IMR-90 (cell line): ENCODE results near the gene REST. TPM values are rescaled to one million over a fixed set of nuclear protein-coding genes. Genes with fewer than 3 reads are reported as not detected.
A peak's percentile ranks its signal among the peaks of the same experiment; 100 is the strongest.

Experiments
- ATAC-seq: fragments of 200-7000 bp; cut with Tn5 transposase; 2 replicates; pipeline ENCODE4 v1.9.1; 2020; ENCODE audit warnings: low read depth, mild to moderate bottlenecking, moderate library complexity
- BruUV-seq: library from RNA; stranded (reverse); fragments of 400-500 nt; replicated peaks from 2 replicates; lab custom pipeline; 2021; lab: Mats Ljungman, UMichigan
- CTCF ChIA-PET: fragments of 300-600 bp; formaldehyde crosslinking; extraction: SDS; loops from one replicate; lab custom pipeline; 2021; ENCODE audit warnings: antibody characterized with exemption; lab: Yijun Ruan, JAX
- POLR2A ChIA-PET: fragments of 300-600 bp; sonication (Branson Sonifier 250); formaldehyde crosslinking; loops from one replicate; lab custom pipeline; 2022; ENCODE audit warnings: antibody characterized with exemption; ENCODE audit not compliant: unreplicated experiment; lab: Charles Lee
- DNase-seq: peaks from one replicate; pipeline ENCODE4 v3.0.0; 2013
- H2AFZ ChIP-seq: replicated peaks from 2 replicates; pipeline ENCODE3; 2013; ENCODE audit warnings: low read length, mild to moderate bottlenecking; ENCODE audit not compliant: poor library complexity
- H2AK5ac ChIP-seq: 2 replicates; pipeline ENCODE4 v1.6.1; 2013; ENCODE audit warnings: low read depth, low read length, inconsistent platforms
- H2AK9ac ChIP-seq: replicated peaks from 2 replicates; pipeline ENCODE3; 2013; ENCODE audit warnings: mild to moderate bottlenecking, low read depth, low read length, moderate library complexity; ENCODE audit not compliant: poor library complexity
- H2BK120ac ChIP-seq: 2 replicates; pipeline ENCODE4 v1.6.1; 2013; ENCODE audit warnings: low read depth, low read length, inconsistent platforms
- H2BK15ac ChIP-seq: 3 replicates; pipeline ENCODE4 v1.6.1; 2013; ENCODE audit warnings: low read depth, low read length, inconsistent platforms
- H2BK20ac ChIP-seq: 2 replicates; pipeline ENCODE4 v1.6.1; 2013; ENCODE audit warnings: low read depth, mild to moderate bottlenecking, inconsistent platforms, low read length, moderate library complexity
- H2BK5ac ChIP-seq: 2 replicates; pipeline ENCODE4 v1.6.1; 2013; ENCODE audit warnings: mild to moderate bottlenecking, low read depth, low read length, inconsistent platforms; ENCODE audit not compliant: poor library complexity, severe bottlenecking
- H3K14ac ChIP-seq: replicated peaks from 2 replicates; pipeline ENCODE4 v1.6.1; 2013; ENCODE audit warnings: low read depth, low read length, inconsistent platforms
- H3K18ac ChIP-seq: 2 replicates; pipeline ENCODE4 v1.6.1; 2013; ENCODE audit warnings: low read depth, low read length, control low read depth
- H3K23ac ChIP-seq: 2 replicates; pipeline ENCODE4 v1.6.1; 2013; ENCODE audit warnings: low read depth, low read length, inconsistent platforms
- H3K27ac ChIP-seq: 2 replicates; pipeline ENCODE4 v1.5.1; 2013; ENCODE audit warnings: mild to moderate bottlenecking, control low read depth, low read length; ENCODE audit not compliant: insufficient read depth
- H3K27me3 ChIP-seq: 2 replicates; pipeline ENCODE4 v1.6.1; 2013; ENCODE audit warnings: low read length; ENCODE audit not compliant: control insufficient read depth, insufficient read depth
- H3K36me3 ChIP-seq: 2 replicates; pipeline ENCODE4 v1.6.1; 2013; ENCODE audit warnings: low read length, mixed read lengths; ENCODE audit not compliant: control insufficient read depth, insufficient read depth
- H3K4ac ChIP-seq: 2 replicates; pipeline ENCODE4 v1.6.1; 2013; ENCODE audit warnings: low read depth, low read length, inconsistent platforms
- H3K4me1 ChIP-seq: 2 replicates; pipeline ENCODE4 v1.6.1; 2013; ENCODE audit warnings: low read length, mixed read lengths; ENCODE audit not compliant: control insufficient read depth, insufficient read depth
- H3K4me2 ChIP-seq: 2 replicates; pipeline ENCODE4 v1.6.1; 2013; ENCODE audit warnings: low read depth, mild to moderate bottlenecking, control low read depth, low read length, moderate library complexity
- H3K4me3 ChIP-seq: 2 replicates; pipeline ENCODE4 v1.5.1; 2013; ENCODE audit warnings: low read depth, mild to moderate bottlenecking, control low read depth, low read length, moderate library complexity; ENCODE audit not compliant: insufficient read depth
- H3K56ac ChIP-seq: 2 replicates; pipeline ENCODE4 v1.6.1; 2013; ENCODE audit warnings: low read length, inconsistent platforms; ENCODE audit not compliant: insufficient read depth; ENCODE audit errors: extremely low read depth
- H3K79me1 ChIP-seq, 2 experiments: 2 replicates each; pipeline ENCODE4 v1.6.1; 2013; ENCODE audit warnings: low read length in 2 of 2, inconsistent platforms in 1 of 2, low read depth in 1 of 2
- H3K9ac ChIP-seq: 2 replicates; pipeline ENCODE4 v1.6.1; 2013; ENCODE audit warnings: low read depth, low read length, control low read depth
- H3K9me1 ChIP-seq: 2 replicates; pipeline ENCODE4 v1.6.1; 2013; ENCODE audit warnings: low read length, inconsistent platforms; ENCODE audit not compliant: insufficient read depth
- H3K9me3 ChIP-seq: 2 replicates; pipeline ENCODE4 v1.6.1; 2013; ENCODE audit warnings: low read length; ENCODE audit not compliant: control insufficient read depth, insufficient read depth
- H4K20me1 ChIP-seq: 2 replicates; pipeline ENCODE4 v1.6.1; 2013; ENCODE audit warnings: low read length, inconsistent platforms; ENCODE audit not compliant: insufficient read depth
- H4K5ac ChIP-seq: 2 replicates; pipeline ENCODE4 v1.6.1; 2013; ENCODE audit warnings: mild to moderate bottlenecking, low read depth, low read length, control low read depth
- H4K8ac ChIP-seq, 2 experiments: 2 replicates each; pipeline ENCODE4 v1.6.1; 2013; ENCODE audit warnings: low read depth in 2 of 2, low read length in 2 of 2, control low read depth in 1 of 2, inconsistent platforms in 1 of 2
- H4K91ac ChIP-seq: 2 replicates; pipeline ENCODE4 v1.6.1; 2013; ENCODE audit warnings: low read depth, low read length, inconsistent platforms; ENCODE audit not compliant: insufficient read depth
- CEBPB ChIP-seq: IDR thresholded peaks from 2 replicates; pipeline ENCODE4 v1.6.1; 2012; ENCODE audit warnings: low read depth, low read length, improper control_type of control experiment
- NFE2L2 ChIP-seq: fragments of 150-350 bp; IDR thresholded peaks from 2 replicates; pipeline ENCODE4 v1.6.1; 2016; ENCODE audit warnings: low read depth, mild to moderate bottlenecking, low read length
- RAD21 ChIP-seq: IDR thresholded peaks from 2 replicates; pipeline ENCODE4 v1.6.1; 2012; ENCODE audit warnings: low read length, improper control_type of control experiment
- RFX5 ChIP-seq: IDR thresholded peaks from 2 replicates; pipeline ENCODE4 v1.8.0; 2012; ENCODE audit warnings: low read depth, mild to moderate bottlenecking, low read length, moderate library complexity
- WGBS, 2 experiments: methylation state at CpG; one replicate each; pipeline versions ENCODE4 v1.1.5 to v1.1.7; 2013; ENCODE audit warnings: missing lambda C conversion rate in 2 of 2; ENCODE audit not compliant: insufficient read length in 1 of 2; ENCODE audit errors: extremely low coverage in 2 of 2; 5-methylcytosine and 5-hydroxymethylcytosine counted together
- dilution Hi-C: fragments of 300-500 bp; cut with HindIII; formaldehyde crosslinking; loops from one replicate; pipeline ENCODE4 v1.14.3; 2018; ENCODE audit warnings: low sequenced_read_pairs; ENCODE audit not compliant: unreplicated experiment
- in situ Hi-C: fragments of 300-500 bp; cut with MboI; formaldehyde crosslinking; loops from 3 replicates; pipeline ENCODE4 v1.14.3; 2019; ENCODE audit warnings: low sequenced_read_pairs, inconsistent platforms, mixed read lengths
- intact Hi-C: fragments of 100-400 bp; cut with micrococcal nuclease; formaldehyde crosslinking; loops from 2 replicates; pipeline ENCODE4 v1.10.0; 2022
- polyA plus RNA-seq, 3 experiments: library from polyadenylated mRNA; depleted of rRNA; stranded (reverse); fragments of >200 nt; gene quantifications; 2 replicates each; pipeline ENCODE4 v1.2.3, GENCODE V29; 2012; ENCODE audit warnings: low replicate concordance in 1 of 3
- total RNA-seq: library from RNA; depleted of rRNA; stranded (reverse); fragments of >200 nt; gene quantifications from 2 replicates; pipeline ENCODE4 v1.2.3, GENCODE V29; 2012

REST gene
- total and polyA plus RNA-seq, 2 of the 4 experiments (the other 2 are of a cell fraction), result 10.0 to 66.9 TPM

DNA sequence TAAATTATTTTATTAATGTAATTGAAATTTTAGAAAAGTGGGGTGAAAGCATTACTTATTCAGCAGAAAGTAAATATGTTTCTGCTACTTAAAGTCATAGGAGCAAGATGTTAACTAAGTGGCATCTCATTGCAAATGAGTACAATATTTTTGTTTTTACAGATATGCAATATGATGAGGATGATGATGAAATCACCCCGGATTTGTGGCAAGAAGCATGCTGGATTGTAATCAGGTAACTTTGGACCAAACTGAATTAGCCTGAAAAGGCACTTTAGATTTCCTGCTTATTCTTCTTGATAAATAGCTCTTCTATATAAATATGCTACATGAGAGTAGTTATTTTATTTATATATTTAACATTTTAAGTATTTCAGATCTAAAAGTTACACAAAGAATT, 78.5 kb downstream of the REST start:
- H3K36me3 ChIP-seq, result peaks cover 29% of the 10 kb centered on the region
- DNase-seq (no peak), ATAC-seq (no peak)
- ChIA-PET POLR2A (no interaction called here), CTCF (no interaction called here)
- TF ChIP-seq RFX5 (no peak), CEBPB (peak; percentile 53; the same call in 1 of the 2 replicates), NFE2L2 (no peak), RAD21 (no peak)
- no peak overlapping the region for H3K18ac ChIP-seq
- peaks cover 7% of the 10 kb centered on the region for H3K9me1 ChIP-seq
- H3K23ac ChIP-seq, result no peak overlapping the region
- H3K9ac ChIP-seq, result no peak overlapping the region
- peaks cover 20 to 46% of the 10 kb centered on the region in 2 experiments for H3K79me1 ChIP-seq
- no peaks in the 10 kb centered on the region for H3K9me3 ChIP-seq
- H2BK20ac ChIP-seq, result no peak overlapping the region
- no TSS peak for BruUV-seq
- H3K4me2 ChIP-seq, result no peak overlapping the region
- no peak overlapping the region for H4K5ac ChIP-seq
- in situ Hi-C loops, result no loop called here
- dilution Hi-C loops, result no loop called here
- WGBS, 2 experiments, result no CpG with 5 or more reads among the region's 1 CpG
- H3K27ac ChIP-seq, result no peak overlapping the region
- H2AK5ac ChIP-seq, result no peak overlapping the region
- H2AFZ ChIP-seq, result no peak overlapping the region
- H2BK15ac ChIP-seq, result no peak overlapping the region
- no peak overlapping the region for H3K14ac ChIP-seq
- intact Hi-C loops, result no loop called here
- H2BK120ac ChIP-seq, result no peak overlapping the region
- H3K4me3 ChIP-seq, result no peak overlapping the region
- no peak overlapping the region for H2AK9ac ChIP-seq
- no peaks in the 10 kb centered on the region for H3K27me3 ChIP-seq
- H4K91ac ChIP-seq, result no peak overlapping the region
- no peak overlapping the region for H3K56ac ChIP-seq
- H4K8ac ChIP-seq, result no peak overlapping the region
- H3K4ac ChIP-seq, result no peak overlapping the region
- no peak overlapping the region for H2BK5ac ChIP-seq
- no peaks in the 10 kb centered on the region for H3K4me1 ChIP-seq
- H4K20me1 ChIP-seq, result peaks cover 50% of the 10 kb centered on the region
